Endodermal cell (in vitro differentiated cells): ENCODE measurements around the gene NCKAP5. TPM values are rescaled to one million over a fixed set of nuclear protein-coding genes. Genes with fewer than 3 reads are reported as not detected.

Source experiments
- DNase-seq: peaks from one replicate; pipeline ENCODE4 v3.0.0-alpha.2; 2017
- H3K27ac ChIP-seq: 2 replicates; pipeline ENCODE4 v1.5.1; 2013; ENCODE audit warnings: mild to moderate bottlenecking, low read depth, low read length, moderate library complexity
- H3K27me3 ChIP-seq: 2 replicates; pipeline ENCODE4 v1.6.1; 2013; ENCODE audit warnings: mild to moderate bottlenecking, low read length, moderate library complexity; ENCODE audit not compliant: insufficient read depth, control insufficient read depth, poor library complexity, severe bottlenecking
- H3K36me3 ChIP-seq: 2 replicates; pipeline ENCODE4 v1.7.0; 2013; ENCODE audit warnings: mild to moderate bottlenecking, low read length, moderate library complexity; ENCODE audit not compliant: control insufficient read depth, insufficient read depth
- H3K4me1 ChIP-seq: one replicate; pipeline ENCODE4 v1.7.0; 2013; ENCODE audit warnings: low read length; ENCODE audit not compliant: control insufficient read depth, insufficient read depth
- H3K4me3 ChIP-seq: 2 replicates; pipeline ENCODE4 v1.5.1; 2013; ENCODE audit warnings: mild to moderate bottlenecking, low read length, moderate library complexity
- H3K9ac ChIP-seq: 2 replicates; pipeline ENCODE4 v1.6.1; 2013; ENCODE audit warnings: mild to moderate bottlenecking, low read length, moderate library complexity; ENCODE audit not compliant: poor library complexity, severe bottlenecking; ENCODE audit errors: extremely low read depth
- H3K9me3 ChIP-seq: 2 replicates; pipeline ENCODE4 v1.6.1; 2013; ENCODE audit warnings: mild to moderate bottlenecking, low read length, moderate library complexity; ENCODE audit not compliant: control insufficient read depth
- H3K27ac Mint-ChIP-seq: 2 replicates; pipeline ENCODE4 v1.8.0; 2020; ENCODE audit warnings: mixed read lengths
- H3K27me3 Mint-ChIP-seq: 2 replicates; pipeline ENCODE4 v1.8.0; 2021; ENCODE audit warnings: mild to moderate bottlenecking, mixed read lengths; ENCODE audit not compliant: insufficient read depth
- H3K36me3 Mint-ChIP-seq: 2 replicates; pipeline ENCODE4 v1.8.0; 2020; ENCODE audit warnings: low read depth, mixed read lengths
- H3K4me1 Mint-ChIP-seq: 2 replicates; pipeline ENCODE4 v1.8.0; 2020; ENCODE audit warnings: mixed read lengths
- H3K4me3 Mint-ChIP-seq: 2 replicates; pipeline ENCODE4 v1.8.0; 2020; ENCODE audit warnings: mild to moderate bottlenecking, moderate library complexity, mixed read lengths
- H3K9me3 Mint-ChIP-seq: 2 replicates; pipeline ENCODE4 v1.8.0; 2020; ENCODE audit warnings: mild to moderate bottlenecking, mixed read lengths
- WGBS, 2 experiments: methylation state at CpG; one replicate each; pipeline versions ENCODE4 v1.1.5 to v1.1.7; 2013; ENCODE audit warnings: missing lambda C conversion rate in 2 of 2, mixed read lengths in 1 of 2; ENCODE audit not compliant: insufficient coverage in 1 of 2, insufficient read length in 1 of 2; 5-methylcytosine and 5-hydroxymethylcytosine counted together
- total RNA-seq, 2 donors: library from RNA; stranded (reverse); fragmentation: NEBNext Ultra II Directional in 1 of 2; extraction: Animal tissue kit (Norgen Biotek cat#: 25700) in 1 of 2; gene quantifications; 2 replicates in 1 of 2; 3 replicates in 1 of 2; pipeline ENCODE4 v1.2.1, GENCODE V29; 2021
- TF ChIP-seq, protein P1 (sequence below): fragments of 200-600 bp; sonication (generic); conservative IDR thresholded peaks from 2 replicates; pipeline ENCODE4 v1.5.0; 2021; ENCODE audit warnings: antibody characterized with exemption, mild to moderate bottlenecking

Gene NCKAP5
- total RNA-seq, 2 donors from 2014 or later: 0.58 to 0.92 TPM

DNA sequence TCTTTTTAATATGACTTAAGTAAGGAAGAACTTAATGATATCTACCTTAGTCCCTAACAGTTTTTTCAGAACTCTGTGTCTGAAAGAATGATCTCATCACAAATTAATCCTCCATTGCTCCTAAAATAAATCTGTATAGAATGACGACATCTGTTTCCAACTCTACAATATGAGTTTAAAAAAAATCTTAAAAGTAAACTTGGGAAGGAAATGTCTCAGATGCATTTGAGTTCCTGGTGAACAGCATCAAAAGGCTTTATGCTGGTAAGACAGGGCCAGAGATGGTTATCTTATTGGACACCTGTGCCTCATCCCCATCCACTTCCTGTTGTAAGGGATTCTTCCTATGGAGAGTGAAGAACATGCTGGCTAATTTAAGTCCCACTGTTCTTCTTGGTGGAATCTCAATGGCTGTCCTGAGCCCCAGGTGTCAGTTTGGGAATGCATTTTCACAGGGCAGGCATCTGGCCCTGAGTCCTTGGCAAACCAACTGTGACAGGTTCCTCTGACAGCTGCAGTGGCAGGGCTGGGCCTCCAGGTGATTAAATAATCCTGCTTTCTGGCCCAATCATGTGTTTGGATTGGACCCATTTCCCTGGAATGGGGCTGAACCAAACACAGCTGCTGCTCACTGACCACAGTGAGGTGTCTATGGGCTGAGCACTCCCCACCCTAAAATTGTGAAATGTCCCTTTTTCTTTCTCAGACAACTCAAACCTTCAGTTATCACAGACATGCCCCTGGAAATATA lies 12.9 kb upstream of the NCKAP5 start:
- Mint-ChIP-seq H3K36me3 (no peaks in the 10 kb centered on the region), H3K27ac (no peak overlapping the region), H3K27me3 (peaks cover 4% of the 10 kb centered on the region), H3K4me3 (no peak overlapping the region), H3K9me3 (no peaks in the 10 kb centered on the region), H3K4me1 (no peaks in the 10 kb centered on the region)
- Histone ChIP-seq H3K9me3 (no peaks in the 10 kb centered on the region), H3K4me3 (no peak overlapping the region), H3K27me3 (peaks cover 6% of the 10 kb centered on the region), H3K27ac (no peak overlapping the region), H3K36me3 (no peaks in the 10 kb centered on the region), H3K9ac (no peak overlapping the region), H3K4me1 (no peaks in the 10 kb centered on the region)
- 75% methylated on average over 1 of the region's 1 CpG; no CpG with 5 or more reads in 1 of the 2 experiments for WGBS, 2 experiments
- DNase-seq: peak; percentile 68
- TF ChIP-seq, protein P1, sequence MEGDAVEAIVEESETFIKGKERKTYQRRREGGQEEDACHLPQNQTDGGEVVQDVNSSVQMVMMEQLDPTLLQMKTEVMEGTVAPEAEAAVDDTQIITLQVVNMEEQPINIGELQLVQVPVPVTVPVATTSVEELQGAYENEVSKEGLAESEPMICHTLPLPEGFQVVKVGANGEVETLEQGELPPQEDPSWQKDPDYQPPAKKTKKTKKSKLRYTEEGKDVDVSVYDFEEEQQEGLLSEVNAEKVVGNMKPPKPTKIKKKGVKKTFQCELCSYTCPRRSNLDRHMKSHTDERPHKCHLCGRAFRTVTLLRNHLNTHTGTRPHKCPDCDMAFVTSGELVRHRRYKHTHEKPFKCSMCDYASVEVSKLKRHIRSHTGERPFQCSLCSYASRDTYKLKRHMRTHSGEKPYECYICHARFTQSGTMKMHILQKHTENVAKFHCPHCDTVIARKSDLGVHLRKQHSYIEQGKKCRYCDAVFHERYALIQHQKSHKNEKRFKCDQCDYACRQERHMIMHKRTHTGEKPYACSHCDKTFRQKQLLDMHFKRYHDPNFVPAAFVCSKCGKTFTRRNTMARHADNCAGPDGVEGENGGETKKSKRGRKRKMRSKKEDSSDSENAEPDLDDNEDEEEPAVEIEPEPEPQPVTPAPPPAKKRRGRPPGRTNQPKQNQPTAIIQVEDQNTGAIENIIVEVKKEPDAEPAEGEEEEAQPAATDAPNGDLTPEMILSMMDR: peak; percentile 59

DNA sequence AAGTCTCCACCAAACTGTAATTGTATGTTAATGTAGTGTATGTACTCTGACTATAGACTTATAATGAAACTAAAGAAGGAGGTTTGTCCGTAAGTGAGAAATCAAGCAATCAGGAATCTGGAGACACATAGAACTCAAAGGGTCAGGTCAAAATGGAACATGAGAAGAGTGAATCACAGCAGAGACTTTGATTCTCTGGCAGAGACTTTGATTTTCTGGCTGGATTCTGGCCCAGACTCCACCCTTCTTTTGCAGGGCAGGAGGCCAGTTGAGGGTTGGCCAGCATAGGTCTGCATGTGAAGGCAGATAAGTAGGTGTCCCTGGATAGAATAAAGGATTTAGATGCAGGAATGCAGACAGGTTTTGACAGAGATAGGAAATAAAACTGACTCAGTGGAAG lies 11.0 kb upstream of the NCKAP5 start:
- no peak overlapping the region for H3K27ac ChIP-seq
- H3K4me1 ChIP-seq: no peaks in the 10 kb centered on the region
- Mint-ChIP-seq H3K4me1 (no peaks in the 10 kb centered on the region), H3K27me3 (peaks cover 4% of the 10 kb centered on the region), H3K36me3 (no peaks in the 10 kb centered on the region), H3K9me3 (no peaks in the 10 kb centered on the region), H3K27ac (no peak overlapping the region), H3K4me3 (no peak overlapping the region)
- H3K4me3 ChIP-seq: no peak overlapping the region
- DNase-seq: no peak
- WGBS, 2 experiments: 95 to 100% methylated on average over 1 of the region's 1 CpG
- no peak overlapping the region for H3K9ac ChIP-seq
- peaks cover 4% of the 10 kb centered on the region for H3K27me3 ChIP-seq
- TF ChIP-seq, protein P1: no peak
- no peaks in the 10 kb centered on the region for H3K9me3 ChIP-seq
- no peaks in the 10 kb centered on the region for H3K36me3 ChIP-seq

- Mint-ChIP-seq H3K4me3 (no peak overlapping the region), H3K4me1 (peaks cover 4% of the 10 kb centered on the region), H3K27me3 (peaks cover 11% of the 10 kb centered on the region), H3K27ac (no peak overlapping the region), H3K36me3 (no peaks in the 10 kb centered on the region), H3K9me3 (no peaks in the 10 kb centered on the region)
- H3K36me3 ChIP-seq: no peaks in the 10 kb centered on the region
- H3K4me1 ChIP-seq: no peaks in the 10 kb centered on the region
- no peak overlapping the region for H3K9ac ChIP-seq
- H3K9me3 ChIP-seq: no peaks in the 10 kb centered on the region
- TF ChIP-seq, protein P1: no peak
- WGBS, 2 experiments: 96 to 100% methylated on average over 1 of the region's 1 CpG
- H3K27me3 ChIP-seq: peaks cover 21% of the 10 kb centered on the region
- H3K27ac ChIP-seq: no peak overlapping the region
- H3K4me3 ChIP-seq: no peak overlapping the region
- DNase-seq: no peak
Observed at GRCh38 chr2:133576714-133577113, 8.5 kb upstream of the NCKAP5 start.
